GM18873 (cell line): Measurements from ENCODE around the gene PLCL2.

Source experiments
- ATAC-seq: cut with Tn5 transposase; IDR thresholded peaks from one replicate; pipeline ENCODE4 v1.9.1; 2021; ENCODE audit warnings: mild to moderate bottlenecking, moderate library complexity, moderate number of reproducible peaks; ENCODE audit not compliant: unreplicated experiment, low FRiP score

PLCL2 gene

DNA sequence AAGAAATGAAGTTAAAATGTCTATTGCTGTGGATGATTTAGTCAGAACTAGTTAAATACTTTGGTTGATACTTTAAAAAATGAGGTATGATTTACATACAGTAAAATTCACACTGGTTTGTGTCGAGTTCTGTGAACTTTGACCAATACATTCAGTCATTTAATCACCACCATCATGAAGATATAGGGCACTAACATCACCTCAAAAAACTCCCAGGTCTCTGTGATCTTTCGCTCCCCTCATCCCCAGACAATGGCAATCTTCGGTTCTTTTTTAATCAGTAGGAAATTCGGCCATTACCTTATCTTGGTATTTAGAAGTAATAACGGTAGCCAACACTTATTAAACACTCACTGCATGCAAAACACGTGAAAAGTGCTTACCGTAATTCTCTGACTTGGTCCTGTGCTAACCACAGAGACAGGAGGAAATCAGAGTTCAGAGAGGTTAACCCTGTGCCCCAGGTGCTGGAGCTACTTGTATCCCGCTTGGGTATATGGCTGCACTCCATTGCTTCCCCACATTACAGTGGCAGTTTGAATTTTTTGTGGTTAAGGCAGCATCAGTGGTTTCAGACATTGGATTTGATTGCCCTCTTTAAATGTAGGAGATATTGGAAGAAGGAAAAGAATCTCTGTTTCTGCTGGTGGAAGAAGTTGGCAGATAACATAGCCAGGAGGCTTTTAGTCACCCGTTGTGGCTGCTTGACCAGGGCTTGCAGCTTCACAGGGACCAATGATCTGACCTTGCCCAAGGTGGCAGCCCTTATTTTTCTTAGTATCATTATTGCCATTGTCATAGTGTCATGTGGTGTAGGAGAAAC is 4.2 kb downstream of the PLCL2 start:
- peak; percentile 59 for ATAC-seq

DNA sequence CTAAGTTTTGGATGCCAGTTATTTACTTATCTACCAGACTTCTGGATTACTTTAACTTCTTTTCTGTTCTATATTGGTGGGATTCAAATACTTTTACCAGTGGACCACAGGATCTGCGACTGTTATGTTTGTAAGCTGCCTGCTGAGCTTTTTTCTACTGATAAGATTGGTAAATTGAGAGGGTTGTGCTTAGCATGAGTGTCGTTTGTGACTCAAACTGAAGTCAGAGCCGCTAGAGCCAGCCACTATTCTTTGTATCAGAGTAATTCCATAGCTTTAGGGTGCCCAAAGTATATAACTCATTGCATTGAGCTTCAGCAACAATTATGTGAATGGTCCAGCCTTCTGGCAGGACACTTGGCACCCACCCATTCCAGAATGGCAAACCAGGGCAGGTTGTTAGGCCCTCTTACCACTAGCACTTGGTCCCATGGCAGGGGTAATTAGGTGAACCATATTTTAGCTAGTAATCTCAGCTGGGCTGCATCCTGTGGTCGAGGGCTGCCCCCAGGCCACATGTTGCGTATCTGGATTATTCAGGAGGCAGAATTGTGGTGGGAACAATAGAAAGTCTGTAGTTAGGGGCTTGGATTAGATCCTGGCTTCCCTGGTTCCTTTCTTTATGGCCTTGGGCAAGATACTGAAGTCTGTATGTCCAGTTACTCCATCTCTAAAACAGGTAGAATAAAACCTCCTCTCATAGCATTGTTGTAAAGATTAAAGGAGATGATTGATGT is 6.0 kb downstream of the PLCL2 start:
- no peak for ATAC-seq

DNA sequence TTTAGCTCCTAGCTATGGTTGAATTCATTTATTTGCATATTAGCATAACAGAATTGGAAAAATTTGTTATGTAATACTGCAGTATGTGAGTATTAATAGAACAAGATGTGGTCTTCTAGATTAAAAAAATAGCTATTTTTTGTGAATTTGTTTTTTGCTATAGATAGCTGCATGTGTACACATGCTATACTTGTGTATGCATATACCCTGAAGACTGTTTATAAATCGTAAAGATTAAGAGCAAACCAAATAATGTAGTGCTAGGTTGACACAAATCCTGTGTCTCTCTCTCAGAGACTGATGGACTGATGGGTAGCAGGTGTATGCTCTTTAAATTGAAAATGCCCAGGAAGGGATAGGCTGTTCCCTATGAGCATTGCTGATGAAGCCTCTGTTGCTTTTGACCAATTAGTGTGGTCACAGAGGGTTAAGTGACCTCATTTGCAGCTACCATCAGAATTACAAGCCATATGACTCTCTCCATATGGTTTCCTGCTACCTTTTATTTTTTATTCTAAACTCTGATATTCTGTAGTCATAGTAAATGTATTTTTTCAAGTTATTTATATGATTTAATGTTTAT is 9.0 kb downstream of the PLCL2 start:
- ATAC-seq: no peak

DNA sequence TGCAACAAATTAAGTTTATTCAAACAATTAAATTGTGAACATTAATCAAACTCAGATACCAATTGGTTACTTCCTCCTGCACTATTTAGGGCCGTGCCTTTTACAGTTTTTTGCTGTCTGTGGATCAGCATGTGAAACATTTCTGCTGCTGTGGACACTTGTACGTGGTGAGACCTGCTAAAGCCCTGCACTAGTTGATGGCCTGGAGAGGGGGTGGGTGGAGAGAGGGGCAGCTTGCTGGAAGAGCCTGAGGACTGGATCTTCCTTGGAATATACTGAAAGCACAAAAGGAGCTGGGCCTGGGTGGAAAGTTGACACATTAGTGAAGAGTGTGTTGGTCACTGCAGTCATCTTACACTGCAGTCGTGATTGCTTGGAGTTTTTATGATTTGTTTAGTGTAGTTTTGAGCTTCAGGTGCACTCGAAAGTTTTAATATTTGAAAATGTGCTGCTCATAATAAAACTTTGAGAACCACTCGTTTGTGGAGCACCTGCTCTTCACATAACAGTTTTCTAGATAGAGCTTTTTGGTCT is 11.4 kb downstream of the PLCL2 start:
- no peak for ATAC-seq

DNA sequence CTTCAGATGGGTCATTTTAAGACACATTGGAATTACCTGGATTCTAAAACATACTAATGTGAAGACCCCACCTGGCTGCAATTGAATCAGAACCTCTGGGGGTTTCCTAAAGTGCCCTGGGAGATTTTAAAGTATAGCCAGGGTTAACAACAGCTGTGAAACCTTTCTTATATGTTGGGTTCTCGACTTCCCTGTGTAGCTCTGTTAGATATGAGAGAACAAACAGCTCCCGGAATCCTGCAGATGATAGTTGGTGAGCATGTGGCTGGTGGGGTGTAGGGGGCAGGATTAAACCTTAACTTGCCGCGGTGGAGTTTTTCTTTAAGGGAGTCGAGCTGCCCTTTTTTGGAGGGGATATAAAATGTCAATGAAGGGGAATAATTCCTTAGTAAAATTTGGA is 12.1 kb downstream of the PLCL2 start:
- no peak for ATAC-seq

DNA sequence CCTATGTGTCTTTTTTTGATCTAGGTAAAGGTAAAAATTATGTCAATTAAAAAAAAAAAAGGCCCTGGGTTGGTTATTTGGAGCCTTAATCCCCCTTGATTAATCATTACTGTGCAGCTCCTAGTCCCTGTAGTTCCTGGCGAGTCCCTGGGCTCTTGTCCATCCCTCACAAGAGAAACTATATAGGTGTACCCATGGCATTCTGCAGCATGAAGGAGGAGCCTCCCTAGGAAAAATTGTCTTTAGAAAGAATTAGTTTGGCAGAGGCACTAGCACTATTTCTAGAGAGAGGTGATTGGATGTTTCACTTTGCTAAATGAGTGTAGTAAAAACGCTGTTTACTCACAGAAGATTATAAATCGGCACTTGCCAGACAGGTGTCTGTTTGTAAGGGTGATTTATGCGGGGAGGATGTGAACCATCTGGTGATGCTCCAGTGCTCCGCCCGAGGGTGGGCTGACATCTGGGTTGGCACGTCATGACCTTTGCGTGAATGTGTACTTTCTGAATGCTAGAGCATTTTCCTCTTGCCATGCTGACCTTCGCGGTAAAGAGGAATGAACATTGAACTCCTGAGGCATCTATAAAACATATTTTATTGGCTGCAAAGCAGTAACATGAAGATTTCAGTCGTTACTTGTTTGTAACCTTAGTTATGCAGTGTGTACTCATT is 12.6 kb downstream of the PLCL2 start:
- ATAC-seq: peak; percentile 83

DNA sequence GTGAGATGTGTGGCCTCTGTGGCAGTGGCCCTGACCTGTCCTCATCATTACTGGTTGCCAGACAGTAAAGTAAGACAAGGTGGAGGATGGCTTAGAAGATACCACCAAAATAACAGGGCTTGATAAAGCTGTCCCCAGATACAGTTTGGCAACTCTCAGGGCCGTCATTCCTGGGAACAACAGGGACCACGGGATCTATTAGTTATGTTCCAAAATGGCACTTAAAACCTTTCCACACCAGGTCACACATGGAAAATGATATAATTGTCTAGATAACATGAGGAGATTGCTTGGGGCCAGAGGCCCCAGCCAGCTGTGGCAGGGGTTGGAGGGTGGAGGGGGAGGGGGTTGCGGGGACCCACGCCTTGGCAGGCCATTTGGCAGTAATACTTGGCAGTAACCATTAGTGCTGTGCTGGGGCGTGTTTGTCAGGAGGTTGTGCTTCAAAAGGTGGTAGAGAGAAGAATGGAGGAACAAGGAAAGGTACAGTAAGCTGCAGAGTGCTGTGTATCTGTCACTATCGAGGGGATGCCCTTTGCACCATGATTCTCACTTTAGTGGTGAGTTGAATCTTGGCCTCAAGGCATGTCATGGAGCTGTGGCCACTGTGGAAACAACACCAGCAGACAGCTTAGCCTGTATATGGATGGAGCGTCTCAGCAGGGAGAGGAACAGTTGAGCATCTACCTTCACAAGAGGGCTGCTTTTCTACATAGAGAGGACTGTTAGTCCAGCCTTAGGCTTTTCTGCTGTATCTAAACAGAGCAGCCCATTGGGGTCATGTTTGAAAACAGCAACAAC is 14.0 kb downstream of the PLCL2 start:
- no peak for ATAC-seq

DNA sequence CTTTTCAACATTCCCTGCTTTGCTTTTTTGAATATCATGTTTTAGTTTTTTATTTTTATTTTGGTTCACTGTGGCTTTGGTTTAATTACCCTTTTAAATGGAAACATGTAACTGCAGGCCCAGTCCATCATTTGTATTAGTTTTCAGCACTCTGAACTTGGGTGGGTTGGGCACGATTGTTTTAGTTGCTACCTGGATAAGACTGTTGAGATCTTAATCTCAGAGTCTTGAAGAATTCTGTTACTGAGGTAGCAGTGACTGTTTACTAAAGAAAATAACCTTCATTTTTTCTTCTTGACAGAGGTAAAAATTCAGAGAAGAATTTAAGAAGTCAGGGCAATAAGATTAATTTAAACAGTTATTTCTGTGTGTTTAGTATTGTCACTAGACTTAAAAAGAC is 15.2 kb downstream of the PLCL2 start:
- no peak for ATAC-seq

DNA sequence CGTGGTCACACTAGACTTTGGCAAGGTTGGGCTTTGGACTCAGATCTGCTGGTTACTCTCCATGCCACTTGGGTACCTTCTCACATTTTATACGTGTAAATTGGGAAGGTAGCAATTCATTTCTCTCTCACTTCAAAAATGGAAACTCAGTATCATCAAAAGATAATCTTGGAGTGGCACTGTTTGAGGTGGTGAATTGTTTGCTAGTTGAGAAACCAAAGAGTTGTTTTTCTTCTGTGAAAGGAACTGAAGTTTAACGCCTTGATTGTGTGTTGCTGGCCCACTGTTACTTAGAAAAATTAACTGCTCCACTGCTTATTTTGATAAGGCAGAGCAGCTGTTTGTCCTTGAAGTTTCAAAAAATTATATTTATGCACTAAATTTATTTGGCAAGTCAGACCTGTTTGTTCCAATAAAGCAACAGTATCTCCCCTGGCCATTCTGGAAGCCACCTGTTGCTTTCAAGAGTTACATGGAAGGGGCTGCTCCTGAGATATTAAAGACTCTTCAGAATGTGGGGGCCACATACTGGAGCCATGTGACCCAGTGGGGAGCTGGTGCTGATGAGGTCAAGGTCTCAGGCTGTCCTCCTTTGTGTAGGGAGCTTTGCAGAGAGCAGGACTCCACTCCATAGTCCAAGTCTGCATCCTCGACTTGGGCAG is 16.2 kb downstream of the PLCL2 start:
- ATAC-seq: no peak

DNA sequence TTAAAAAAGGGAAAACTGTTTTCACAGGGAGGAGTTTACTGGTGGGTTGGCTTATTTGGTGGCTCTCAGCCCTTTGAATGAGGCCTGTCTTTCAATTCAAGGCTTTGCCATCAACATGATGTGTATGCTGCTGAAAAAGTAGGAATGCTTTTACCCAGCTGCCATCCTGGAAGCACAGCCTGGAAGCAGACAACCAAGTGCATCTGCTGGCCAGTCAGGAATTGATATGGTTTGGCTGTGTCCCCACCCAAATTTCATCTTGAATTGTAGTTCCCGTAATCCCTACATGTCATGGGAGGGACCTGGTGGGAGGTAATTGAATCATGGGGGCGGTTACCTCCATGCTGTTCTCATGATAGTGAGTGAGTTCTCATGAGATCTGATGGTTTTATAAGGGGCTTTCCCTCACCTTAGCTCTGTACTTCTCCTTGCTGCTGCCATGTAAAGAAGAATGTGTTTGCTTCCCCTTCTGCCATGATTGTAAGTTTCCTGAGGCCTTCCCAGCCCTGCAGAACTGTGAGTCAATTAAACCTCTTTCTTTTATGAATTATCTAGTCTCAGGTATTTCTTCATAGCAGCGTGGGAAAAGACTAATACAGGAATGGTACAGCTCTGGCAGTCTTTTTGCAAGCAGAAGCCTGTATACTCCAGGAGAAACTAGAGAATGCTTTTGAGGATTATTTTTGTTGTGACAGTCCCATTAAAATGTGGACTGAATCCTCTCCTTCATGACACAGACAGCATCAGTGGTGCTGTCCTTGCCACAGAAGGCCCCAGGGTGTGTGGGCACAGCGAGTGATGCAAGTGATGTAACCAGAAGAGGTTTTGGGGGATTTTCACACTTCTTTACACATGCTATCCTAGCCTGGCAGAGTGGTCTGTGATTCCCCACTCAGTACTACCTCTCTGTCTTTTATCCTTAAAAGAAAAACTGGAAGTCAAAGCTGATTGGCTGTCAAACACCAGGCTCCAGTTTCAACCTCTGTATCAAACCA is 20.0 kb downstream of the PLCL2 start:
- no peak for ATAC-seq

DNA sequence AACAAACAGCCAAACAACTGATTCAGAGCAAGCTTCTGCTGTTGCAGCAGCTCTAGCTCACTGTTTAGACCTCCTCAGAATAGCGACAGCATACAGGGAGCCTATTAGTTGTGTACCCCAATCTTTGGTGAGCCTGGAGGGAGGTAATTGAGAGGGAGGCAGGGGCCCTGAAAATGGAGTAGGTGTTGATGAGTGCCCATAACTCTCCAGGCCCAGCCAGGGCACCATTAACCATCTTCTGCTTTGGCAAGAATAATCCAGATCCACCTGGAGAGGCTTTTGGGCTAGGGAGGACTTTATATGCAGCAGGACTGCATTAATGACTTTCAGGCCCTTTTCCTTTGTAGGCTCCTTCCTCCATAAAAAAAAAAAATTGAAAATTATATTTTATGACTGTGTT is 20.9 kb downstream of the PLCL2 start:
- no peak for ATAC-seq

DNA sequence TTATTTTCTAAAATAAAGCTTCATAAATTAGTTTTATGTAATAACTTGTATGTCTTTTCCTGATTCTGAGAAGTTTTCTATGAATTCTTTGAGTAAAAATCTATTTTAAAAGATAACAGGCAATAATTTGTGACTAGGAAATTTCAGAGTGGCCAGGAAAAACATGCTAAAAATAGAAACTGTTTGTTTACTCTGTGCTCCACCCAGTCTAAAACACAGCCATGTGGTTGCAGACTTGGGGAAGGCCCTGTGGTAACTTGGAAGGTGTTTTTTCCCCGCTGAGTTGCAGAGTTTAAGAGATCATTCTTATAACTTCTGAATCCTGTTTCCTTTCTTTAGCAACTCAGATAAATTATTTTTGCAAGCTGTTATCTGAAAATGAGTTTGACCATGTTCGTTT is 21.9 kb downstream of the PLCL2 start:
- ATAC-seq: no peak

DNA sequence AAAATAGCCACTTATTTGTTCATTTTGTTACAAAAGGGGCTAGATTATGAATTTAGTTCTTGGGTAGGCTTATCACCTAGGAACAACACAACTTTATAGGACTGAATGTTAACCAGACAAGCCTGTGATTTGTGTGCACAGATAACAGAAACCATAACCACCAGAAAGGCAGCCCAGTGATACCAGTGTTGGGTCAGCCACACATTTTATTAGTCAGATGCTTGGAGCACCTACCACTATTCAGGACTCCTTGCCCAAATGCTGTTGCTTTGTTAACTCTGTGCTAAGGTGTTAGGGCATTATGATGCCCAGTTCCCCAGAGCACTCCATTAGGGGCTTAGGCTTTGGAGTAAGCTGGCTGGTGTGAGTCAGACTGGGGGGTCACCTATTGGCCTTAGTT is 22.5 kb downstream of the PLCL2 start:
- no peak for ATAC-seq

DNA sequence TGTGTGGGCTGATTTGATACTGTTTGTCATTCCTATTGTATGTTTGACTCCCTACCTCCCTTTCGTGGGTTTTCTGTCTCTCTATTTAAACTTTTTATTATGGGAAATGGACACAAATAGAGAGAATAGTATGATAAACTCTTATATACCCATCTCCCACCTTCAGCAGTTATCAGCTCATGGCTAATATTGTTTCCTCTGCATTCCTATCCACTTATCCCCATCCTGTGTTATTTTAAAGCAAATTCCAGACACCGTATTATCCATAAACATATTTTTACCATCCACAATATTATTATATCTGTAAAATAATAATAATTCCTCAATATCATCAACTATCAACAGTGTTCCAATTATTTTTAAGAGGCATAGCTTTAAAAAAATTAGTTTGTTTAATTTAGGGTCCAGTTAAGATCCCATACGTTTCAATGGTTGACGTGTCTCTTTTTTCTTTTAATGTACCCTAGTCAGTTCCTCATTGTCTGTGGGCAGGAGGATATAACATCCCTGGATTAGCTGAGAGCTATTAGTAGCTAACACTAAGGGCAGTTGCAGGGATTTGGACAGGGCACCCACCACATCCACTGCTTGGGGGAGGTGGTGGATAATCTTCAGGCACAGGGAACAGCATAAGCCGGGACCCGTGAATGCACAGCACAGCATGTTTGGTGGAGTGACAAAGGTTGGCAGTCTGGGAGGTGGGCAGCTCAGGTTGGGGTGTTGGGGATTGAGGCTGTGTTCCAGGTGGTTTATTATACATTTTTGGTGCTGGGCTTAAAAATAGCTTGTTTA is 23.5 kb downstream of the PLCL2 start:
- ATAC-seq: no peak

DNA sequence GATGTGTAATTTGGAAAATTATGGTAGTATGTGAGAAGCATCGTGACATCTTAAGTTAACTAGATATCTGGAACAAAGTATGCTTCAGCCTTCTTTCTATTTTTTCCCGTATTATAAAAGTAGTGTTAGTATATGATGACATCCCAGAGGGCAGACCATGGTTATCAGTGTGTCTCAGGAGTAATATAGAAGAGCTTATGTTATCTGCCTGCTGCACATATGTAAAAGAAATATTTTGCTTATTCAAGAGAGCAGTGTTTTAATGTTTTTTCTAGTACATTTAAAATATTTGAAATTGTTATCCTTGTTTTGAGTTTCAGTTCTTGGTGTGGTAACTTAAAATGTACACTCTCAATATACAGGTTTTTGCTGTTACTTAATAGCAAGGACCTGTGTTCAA is 24.1 kb downstream of the PLCL2 start:
- ATAC-seq: no peak

DNA sequence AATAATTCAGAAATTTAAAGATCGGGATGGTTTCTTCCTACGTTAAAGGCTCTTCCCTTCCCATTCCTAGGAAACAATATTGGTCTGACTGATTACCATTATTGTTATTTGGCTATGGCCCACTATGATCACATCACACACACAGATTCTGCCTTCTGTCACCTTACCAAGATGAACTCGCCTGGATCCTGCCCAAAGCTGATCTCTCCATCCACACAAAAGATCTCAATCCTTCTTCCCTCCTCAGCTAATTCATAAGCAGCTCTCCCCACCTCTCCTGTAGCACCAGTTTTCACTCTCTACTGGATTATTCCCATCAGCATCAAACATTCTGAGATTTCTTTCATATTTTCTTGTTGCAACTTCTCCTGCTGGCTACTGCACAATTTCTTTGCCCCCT is 25.0 kb downstream of the PLCL2 start:
- no peak for ATAC-seq

DNA sequence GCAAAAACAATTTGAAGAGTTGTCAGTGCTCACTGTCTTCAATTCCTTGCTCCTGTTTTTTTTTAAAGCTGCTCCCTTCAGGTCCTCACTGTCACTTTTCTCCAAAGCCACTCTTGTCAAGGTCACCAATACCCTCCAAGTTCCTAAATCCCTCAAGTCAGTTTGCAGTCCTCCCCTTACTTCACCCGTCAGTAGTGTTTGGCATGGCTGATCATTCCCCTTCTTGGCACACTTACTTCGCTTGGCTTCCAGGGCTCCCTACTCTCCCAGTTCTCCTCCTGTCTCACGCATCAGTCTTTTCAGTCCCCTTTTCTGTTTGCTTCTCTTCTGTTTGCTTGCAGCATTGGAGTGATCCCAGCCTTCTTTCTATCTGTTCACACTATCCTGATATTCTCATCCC is 25.5 kb downstream of the PLCL2 start:
- no peak for ATAC-seq

DNA sequence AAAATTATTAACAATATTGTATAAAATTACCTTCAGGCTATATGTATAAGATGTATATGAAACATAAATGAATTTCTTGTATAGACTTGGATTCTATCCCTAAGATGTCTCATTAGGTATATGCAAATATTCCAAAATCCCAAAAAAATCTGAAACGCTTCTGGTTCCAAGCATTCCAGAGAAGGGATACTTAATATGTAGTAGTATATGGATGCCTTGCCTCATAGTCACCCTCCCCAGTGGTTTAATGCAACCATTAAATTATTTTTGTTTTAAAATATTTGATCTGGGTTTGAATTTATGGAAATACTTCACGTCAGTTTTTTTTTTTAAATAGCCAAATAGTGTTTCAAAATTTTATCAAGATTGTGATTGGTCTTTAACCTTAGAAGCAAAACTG is 27.2 kb downstream of the PLCL2 start:
- ATAC-seq: no peak
